HG02623 (cell line): ENCODE measurements around the gene MYO1D.

Experiments
- ATAC-seq: cut with Tn5 transposase; IDR thresholded peaks from one replicate; pipeline ENCODE4 v1.9.1; 2021; ENCODE audit warnings: moderate library complexity; ENCODE audit not compliant: unreplicated experiment

MYO1D gene

DNA sequence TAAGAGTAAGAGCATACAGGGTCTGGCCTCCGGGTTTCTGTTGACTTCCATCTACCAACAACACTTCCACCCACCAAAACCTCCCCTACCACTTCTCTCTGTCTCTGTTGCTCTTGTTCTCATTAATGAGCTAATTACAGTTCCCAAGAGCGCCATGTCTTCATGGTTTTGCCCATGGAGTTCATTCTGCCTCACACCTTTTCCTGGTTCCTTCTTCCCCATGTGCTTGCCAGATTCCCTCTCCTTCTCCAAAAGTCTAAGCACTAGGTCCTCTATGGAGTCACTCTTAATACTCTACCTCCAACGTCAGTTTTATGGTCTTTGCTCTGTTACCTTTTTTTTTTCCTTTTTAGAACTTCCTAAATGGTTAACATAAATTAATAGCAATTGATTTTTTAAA, 92.8 kb downstream of the MYO1D start:
- ATAC-seq, result no peak

GRCh38 chr17:32783602-32784001, 93.3 kb downstream of the MYO1D start:
- no peak for ATAC-seq

DNA sequence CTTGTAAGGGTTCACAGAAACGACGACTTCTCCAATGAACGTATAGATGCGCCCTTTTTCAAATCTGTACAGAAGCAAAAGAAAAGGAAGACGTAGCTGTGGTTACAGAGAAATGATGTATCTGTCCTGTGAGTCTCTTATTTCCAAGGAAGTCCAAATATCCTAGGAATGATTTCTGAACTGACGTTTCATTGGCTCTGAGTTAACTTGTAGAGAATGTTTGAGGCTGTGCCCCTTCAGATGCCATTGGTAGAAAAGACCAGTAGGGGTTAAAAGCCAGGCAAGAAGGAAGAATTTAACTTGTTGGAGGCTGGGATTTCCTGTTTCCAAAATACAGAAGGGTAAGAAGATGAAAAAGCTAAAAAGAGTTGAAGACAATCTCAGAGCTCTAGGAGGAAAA, 96.2 kb downstream of the MYO1D start:
- ATAC-seq, result no peak

DNA sequence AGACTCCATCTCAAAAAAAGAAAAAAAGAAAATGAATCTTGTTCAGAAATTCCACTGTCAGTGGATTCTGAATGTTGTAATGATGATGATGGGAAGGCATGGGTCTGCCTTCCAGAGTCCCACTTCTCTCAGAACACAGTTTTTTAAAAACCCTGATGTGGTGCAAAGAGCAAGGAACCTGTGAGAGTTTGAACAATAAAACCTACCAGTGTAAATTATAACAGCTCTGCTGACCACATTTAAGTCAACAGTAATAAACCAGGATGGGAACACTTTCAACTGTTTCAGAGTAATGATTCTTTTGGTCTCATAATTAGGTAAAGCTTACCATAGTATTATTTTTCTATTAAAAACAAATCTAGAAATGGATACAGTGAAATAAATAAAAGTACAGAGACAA, 99.0 kb downstream of the MYO1D start:
- ATAC-seq, result no peak

DNA sequence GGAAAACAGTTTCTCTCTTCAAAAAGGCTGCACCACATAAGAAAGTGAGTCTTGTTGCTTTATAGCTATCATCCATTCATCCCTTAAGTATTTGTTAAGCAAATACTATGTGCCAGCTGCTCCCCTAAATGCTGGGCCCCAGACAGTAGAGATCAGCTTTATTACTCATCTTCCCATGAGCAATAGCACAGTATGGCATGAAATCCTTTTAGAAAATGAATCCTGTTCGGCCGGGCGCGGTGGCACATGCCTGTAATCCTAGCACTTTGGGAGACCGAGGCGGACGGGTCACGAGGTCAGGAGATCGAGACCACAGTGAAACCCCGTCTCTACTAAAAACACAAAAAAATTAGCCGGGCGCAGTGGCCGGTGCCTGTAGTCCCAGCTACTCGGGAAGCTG, 99.5 kb downstream of the MYO1D start:
- ATAC-seq, result no peak

DNA sequence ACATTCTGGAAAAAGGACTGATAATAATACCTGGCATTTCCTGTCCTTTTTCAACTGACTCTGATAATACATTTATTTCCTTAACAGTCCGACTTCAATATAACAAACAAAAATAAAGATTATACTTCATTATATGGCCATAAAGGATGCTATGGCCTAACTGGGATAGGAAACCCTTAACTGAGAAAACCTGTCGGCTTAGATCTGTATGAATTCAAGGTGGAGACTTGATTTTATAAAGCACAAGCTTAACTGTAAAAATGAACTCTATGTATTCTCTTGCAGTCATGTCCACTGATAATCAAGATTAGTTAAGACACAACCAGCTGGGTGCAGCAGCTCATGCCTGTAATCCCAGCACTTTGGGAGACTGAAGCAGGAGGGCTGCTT, 102.2 kb downstream of the MYO1D start:
- no peak for ATAC-seq

GRCh38 chr17:32773856-32774694, 102.8 kb downstream of the MYO1D start:
- ATAC-seq, result no peak

DNA sequence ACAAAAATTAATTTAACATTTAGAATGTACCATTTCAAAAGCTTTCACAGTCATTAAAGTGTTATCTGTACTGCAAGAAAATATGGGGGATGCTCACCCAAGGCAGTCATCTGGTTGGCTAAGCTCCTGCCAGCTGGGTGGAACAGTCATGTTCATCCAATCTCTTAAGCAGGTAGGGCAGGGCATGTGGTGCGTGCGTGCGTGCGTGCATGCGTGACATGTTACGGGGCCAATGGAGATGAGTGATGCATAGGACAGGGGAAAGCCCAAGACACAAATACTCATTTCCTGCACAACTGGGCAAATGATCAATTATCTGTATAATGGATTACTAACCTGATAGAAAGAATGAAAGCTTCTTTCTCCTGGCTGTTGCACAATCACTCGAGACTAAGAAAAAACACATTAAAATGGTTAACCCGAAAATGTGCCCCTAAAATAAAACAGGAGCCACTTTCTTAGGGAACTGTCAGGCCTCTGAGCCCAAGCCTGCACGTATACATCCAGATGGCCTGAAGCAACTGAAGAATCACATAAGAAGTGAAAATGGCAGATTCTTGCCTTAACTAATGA, 104.4 kb downstream of the MYO1D start:
- ATAC-seq, result no peak

DNA sequence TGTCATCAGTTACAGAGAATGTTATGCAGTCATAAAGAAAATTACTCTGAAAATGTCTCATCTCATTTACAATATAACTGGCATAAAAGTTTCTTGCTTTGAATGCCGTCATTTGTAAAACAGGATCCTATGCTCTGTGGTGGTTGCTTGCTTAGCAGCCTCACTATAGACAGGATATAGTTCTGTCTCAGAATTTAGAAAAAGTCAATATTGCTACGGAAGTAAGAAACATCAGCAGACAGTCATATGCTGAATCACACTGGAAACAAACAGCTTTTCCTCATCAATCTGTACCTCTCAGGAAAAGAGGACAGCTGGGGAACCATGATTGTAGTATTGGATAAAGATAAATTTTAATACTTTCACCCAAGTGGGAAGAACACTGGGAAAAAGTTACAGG, 105.5 kb downstream of the MYO1D start:
- ATAC-seq, result no peak

DNA sequence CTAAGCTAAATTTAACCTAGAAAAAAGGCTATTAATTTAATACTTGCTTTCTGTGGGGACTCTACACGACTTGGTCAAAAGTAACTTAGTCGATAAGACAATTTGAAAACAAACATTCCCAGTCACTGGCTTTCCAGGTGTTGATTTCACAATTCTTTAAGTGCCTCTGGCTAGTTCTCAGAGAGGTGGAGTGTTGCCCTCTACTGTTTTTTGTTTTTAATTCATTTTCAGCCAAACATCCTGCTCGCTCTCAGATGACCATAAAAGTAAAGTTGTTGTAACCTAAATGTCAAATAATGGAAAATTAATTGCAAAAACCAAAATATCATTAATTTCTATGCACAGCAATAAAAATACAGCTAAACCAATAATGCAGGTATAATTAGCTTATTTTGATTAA, 107.1 kb downstream of the MYO1D start:
- ATAC-seq, result no peak

- ATAC-seq, result no peak
Measured at GRCh38 chr17:32763855-32764439, 113.0 kb downstream of the MYO1D start.

- no peak for ATAC-seq
Measured at GRCh38 chr17:32759476-32759875, 117.4 kb downstream of the MYO1D start.

DNA sequence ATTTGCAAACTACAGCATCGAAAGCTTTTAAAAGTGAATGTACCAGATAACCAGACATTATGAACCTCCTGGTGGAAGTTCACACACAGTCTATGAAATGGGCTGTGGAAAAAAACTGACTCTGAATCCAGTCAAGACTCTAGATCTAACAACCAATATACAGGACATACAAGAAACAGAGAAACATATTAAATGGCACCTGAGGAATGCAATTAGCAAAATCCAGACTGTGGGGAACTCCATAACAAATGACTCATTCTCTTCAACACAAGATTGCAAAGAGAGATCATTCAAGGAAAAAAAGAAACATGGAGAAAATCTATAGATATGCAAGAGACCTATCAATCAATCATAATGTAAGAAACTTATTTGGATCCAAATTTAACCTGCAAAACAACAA, 119.0 kb downstream of the MYO1D start:
- ATAC-seq, result no peak

DNA sequence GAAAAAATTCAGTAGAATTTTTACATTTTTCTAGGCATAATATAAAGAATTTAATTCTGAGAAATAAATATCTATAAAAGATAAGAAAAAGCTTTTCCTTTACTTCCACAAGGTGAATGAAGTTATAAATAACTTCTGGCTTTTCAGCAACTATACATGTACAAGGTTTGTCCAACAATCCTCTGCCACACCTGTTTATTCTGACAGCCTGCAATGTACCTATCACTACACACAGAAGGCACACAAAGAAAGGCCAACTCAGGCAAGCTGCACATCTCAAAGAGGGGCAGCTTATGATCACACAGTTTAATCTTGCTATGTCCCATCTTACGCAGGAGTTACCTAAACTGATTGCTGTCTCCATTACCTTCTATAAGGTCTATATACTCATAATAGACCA, 120.2 kb downstream of the MYO1D start:
- ATAC-seq, result no peak

GRCh38 chr17:32755045-32755805, 121.7 kb downstream of the MYO1D start:
- ATAC-seq, result no peak

DNA sequence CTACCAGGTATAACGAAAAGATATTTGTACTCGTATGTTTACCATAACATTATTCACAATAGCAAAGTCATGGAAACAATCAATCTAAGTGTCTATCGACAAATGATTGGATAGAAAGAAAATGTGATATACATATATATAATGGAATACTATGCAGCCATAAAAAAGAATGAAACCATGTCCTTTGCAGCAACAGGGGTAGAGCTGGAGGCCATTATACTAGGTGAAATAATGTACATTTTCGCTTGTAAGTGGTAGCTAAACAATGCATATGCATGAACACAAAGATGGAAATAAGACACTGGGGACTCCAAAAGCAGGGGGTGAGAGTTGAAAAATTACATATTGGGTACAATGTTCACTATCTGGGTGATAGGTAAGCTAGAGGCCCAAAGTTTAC, 124.0 kb downstream of the MYO1D start:
- ATAC-seq, result no peak

DNA sequence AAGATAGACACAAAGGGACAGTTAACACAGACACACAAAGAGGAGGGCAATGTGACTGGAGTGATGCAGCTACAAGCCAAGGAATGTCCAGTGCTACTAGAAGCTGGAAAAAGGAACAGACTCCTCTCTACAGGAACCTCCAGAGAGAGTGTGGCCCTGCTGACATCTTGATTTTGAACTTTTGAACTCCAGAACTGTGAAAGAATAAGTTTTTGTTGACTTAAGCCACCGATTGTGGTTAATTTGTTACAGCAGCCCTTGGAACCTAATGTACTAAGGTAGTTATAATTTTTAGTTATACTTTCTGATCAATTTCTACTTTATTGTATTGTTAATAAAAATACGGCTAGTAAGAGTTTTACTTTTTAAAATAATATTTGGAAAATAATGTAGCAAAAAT, 129.1 kb downstream of the MYO1D start:
- no peak for ATAC-seq

DNA sequence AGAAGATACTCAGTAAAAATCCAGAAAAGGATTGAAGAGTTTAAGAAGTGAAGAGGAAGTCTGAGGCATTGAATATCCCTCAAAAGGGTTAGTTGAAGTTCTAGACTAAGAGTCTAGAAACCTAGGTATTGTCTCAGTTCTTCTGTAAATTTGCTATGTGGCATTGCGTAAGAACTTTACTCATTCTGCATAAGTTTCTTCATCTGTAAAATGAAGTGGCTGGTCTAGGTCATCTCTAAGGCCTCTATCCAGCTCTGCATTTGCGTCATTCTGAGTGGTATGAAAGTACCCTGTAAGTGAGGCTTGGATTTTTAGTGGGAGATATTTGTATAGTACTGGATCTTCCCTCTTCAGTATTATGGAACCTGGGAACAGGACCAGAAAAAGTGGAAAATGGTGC, 130.2 kb downstream of the MYO1D start:
- ATAC-seq, result no peak

GRCh38 chr17:32746280-32746679, 130.6 kb downstream of the MYO1D start:
- no peak for ATAC-seq

DNA sequence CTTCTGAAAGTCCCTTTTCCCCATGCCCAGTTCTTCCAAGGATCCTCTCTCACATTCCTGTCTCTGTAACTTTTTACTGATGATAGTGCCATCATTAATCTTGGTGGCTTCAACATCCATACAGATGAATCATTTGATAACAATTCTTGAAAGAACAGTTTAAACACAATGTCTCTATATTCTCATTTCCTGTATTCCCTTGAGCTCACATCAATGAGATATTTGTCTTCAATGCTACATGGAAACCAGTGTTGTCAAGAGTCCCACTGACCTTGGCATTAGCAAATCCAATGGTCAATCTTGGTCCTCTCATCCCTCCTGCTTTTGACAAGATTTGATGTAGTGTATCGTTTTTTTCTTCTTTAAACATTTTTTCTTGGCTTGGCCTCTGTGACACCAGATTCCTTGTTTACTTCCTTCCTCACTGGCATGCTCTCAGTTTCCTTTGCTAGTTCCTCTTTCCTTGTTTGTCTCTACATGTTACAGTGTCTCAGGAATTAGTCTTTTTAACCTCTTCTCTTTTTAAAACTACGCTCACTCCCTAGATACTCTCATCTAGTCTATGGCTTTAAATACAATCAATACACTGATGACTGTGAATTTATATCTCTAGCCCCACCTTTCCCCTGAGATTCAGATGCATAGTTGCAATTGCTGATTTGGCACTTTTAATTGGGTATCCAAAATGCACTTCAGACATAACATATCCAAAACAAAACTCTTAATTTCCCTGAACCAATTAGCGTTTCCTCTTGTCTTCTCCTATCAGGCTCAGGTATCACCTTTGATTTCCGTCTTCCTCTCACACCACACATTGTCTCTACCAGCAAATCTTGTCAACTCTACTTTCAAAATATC, 134.0 kb downstream of the MYO1D start:
- ATAC-seq, result no peak

DNA sequence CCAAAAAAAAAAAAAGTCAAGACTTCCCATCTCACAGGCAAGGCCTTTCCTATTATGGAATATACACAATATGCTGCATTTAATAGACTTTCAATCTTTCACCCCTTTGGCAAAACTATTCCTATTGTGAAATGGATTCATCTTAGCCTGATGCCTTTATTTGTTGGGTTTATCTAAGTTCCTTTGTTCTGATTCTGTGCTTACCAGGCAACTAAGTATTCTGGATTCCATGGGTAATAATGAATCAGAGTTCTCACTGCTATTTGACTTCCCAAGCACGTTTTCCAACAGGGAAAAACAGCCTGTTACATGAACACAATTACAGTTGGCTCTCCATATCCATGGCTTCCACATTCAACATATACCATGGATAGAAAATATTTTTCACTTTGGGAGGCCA, 135.5 kb downstream of the MYO1D start:
- ATAC-seq, result no peak
